ENCODE measurements around the gene C5orf15. TPM values are rescaled to one million over a fixed set of nuclear protein-coding genes. Genes with fewer than 3 reads are reported as not detected.

Gene C5orf15
- polyA plus RNA-seq, 1 of the 3 experiments (the other 2 are of a cell fraction): 81.0 TPM

DNA sequence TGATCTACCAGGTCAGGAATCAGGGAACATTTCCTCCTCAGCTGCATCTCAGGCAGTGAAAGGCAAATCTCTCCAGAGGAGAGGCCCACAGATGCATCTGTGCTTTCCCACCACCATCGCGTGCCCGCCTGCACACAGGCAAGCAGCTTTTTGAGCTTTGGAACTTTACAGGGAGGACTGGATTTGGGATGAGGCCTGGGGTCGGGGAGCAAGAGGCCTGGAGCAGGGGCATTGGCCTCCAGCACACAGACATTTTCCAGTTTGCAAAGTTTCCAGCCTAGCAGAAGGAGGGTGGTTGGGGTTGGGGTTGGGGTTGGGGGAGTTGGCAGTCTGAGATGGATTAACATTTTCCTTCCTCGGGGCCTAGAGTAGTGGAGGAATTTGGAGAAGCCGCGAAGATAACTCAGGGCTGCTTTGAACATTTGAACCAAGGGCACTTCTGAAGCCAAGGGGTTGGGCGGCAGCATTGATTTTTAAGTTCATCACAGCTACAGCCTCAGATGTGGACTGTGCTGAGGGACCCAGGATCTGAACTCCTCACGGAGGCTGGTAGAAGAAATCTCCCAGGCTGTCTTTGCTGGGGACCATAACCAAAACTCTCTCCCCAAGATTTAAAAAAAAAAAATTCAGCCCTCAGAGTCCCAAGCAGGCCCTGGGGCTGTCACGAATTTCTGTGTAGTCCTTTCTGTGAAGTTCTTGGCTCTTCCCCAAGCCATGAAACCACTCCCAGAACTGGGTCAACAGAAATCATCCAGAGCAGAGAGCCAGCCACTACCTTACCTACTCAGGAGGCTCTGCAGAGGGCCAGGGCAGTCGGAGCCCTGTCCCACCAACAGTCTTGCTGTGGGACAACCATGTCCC lies 25.6 kb downstream of the C5orf15 start:
- no peak for TF ChIP-seq RFX5 (IDR thresholded peaks at IDR 0.05; ENCODE audit: low read length)
- no peak for TF ChIP-seq FOXM1 (IDR thresholded peaks at IDR 0.05; ENCODE audit: low read depth)
- no peak for TF ChIP-seq FOSL2 (IDR thresholded peaks at IDR 0.05; ENCODE audit: borderline replicate concordance, low read depth)
- TF ChIP-seq ZBTB33 (IDR thresholded peaks at IDR 0.05; ENCODE audit: borderline replicate concordance, low read depth): no peak
- no peak for TF ChIP-seq YY1 (IDR thresholded peaks at IDR 0.05; ENCODE audit: low read depth)
- no peak for TF ChIP-seq TEAD4 (IDR thresholded peaks at IDR 0.05; ENCODE audit: borderline replicate concordance, insufficient read depth)
- TF ChIP-seq NRF1 (IDR thresholded peaks at IDR 0.05; ENCODE audit: low read depth, low read length): no peak
- no peak for TF ChIP-seq FOXJ3 (CRISPR knock-in tag; IDR thresholded peaks at IDR 0.05)
- 83% methylated on average over 10 of the region's 11 CpGs for WGBS (ENCODE audit: low lambda C conversion rate)
- Histone ChIP-seq H3K9ac (no peak overlapping the region), H3K27me3 (ENCODE audit: insufficient read depth) (no peaks in the 10 kb centered on the region), H3K9me2 (no peaks in the 10 kb centered on the region), H3K9me3 (no peaks in the 10 kb centered on the region), H3K4me1 (ENCODE audit: control insufficient read depth in 1 of 2, insufficient read depth in 2 of 2, low read depth in 1 of 2, low read length in 1 of 2) (no peaks in the 10 kb centered on the region), H3F3A (replicated peaks; ENCODE audit: insufficient read depth) (no peaks in the 10 kb centered on the region), H3K79me2 (ENCODE audit: insufficient read depth) (no peaks in the 10 kb centered on the region), H3K36me3 (replicated peaks in 1 of 2; ENCODE audit: control insufficient read depth in 1 of 2, insufficient read depth in 2 of 2, low read length in 1 of 2) (no peaks in the 10 kb centered on the region), H3K4me3 (ENCODE audit: low read depth in 2 of 2, low read length in 1 of 2) (no peak overlapping the region), H3K4me2 (no peak overlapping the region), H4K20me1 (ENCODE audit: insufficient read depth) (no peaks in the 10 kb centered on the region), H3K27ac (ENCODE audit: low read depth in 2 of 2, low read length in 1 of 2) (no peak overlapping the region), H2AFZ (ENCODE audit: low read depth) (no peak overlapping the region)
- ChIA-PET CTCF (interaction anchor here (1.2 to 5.6 kb wide), 7 partner anchors 10 to 830 kb away, joined by 3 to 67 read pairs (median 12); no protein-coding TSS in a partner anchor), POLR2A (no interaction called here)
- no peak for DNase-seq

GRCh38 chr5:133941456-133942196 lies 26.8 kb downstream of the C5orf15 start:
- Histone ChIP-seq H3K4me1 (ENCODE audit: control insufficient read depth in 1 of 2, insufficient read depth in 2 of 2, low read depth in 1 of 2, low read length in 1 of 2) (no peaks in the 10 kb centered on the region), H2AFZ (ENCODE audit: low read depth) (no peak overlapping the region), H3K9me3 (no peaks in the 10 kb centered on the region), H3K79me2 (ENCODE audit: insufficient read depth) (no peaks in the 10 kb centered on the region), H3K36me3 (replicated peaks in 1 of 2; ENCODE audit: control insufficient read depth in 1 of 2, insufficient read depth in 2 of 2, low read length in 1 of 2) (no peaks in the 10 kb centered on the region), H3K9me2 (no peaks in the 10 kb centered on the region), H3K27ac (ENCODE audit: low read depth in 2 of 2, low read length in 1 of 2) (no peak overlapping the region), H3F3A (replicated peaks; ENCODE audit: insufficient read depth) (no peaks in the 10 kb centered on the region), H3K27me3 (ENCODE audit: insufficient read depth) (no peaks in the 10 kb centered on the region), H3K4me3 (ENCODE audit: low read depth in 2 of 2, low read length in 1 of 2) (no peak overlapping the region), H3K4me2 (no peak overlapping the region), H3K9ac (no peak overlapping the region), H4K20me1 (ENCODE audit: insufficient read depth) (no peaks in the 10 kb centered on the region)
- ChIA-PET CTCF (interaction anchor here (5.6 kb wide), 1 partner anchor 519 kb away, joined by 67 read pairs; no protein-coding TSS in a partner anchor), POLR2A (no interaction called here)
- 71% methylated on average over 8 of the region's 8 CpGs for WGBS (ENCODE audit: low lambda C conversion rate)
- DNase-seq: no peak
- no peak for TF ChIP-seq TAF1 (IDR thresholded peaks at IDR 0.05; ENCODE audit: borderline replicate concordance, low read depth, low read length)
- TF ChIP-seq RCOR1 (IDR thresholded peaks at IDR 0.05; ENCODE audit: low read length): no peak
- no peak for TF ChIP-seq ELF1 (IDR thresholded peaks at IDR 0.05)
- TF ChIP-seq POLR2AphosphoS5 (IDR thresholded peaks at IDR 0.05; ENCODE audit: low read depth, low read length): no peak
- TF ChIP-seq JUND (IDR thresholded peaks at IDR 0.05): no peak
- TF ChIP-seq SIN3A (IDR thresholded peaks at IDR 0.05; ENCODE audit: borderline replicate concordance, low read depth, low read length): no peak
- TF ChIP-seq FOXJ3 (CRISPR knock-in tag; IDR thresholded peaks at IDR 0.05): no peak
- no peak for TF ChIP-seq MEF2A (IDR thresholded peaks at IDR 0.05; ENCODE audit: borderline replicate concordance, low read depth)
- TF ChIP-seq FOXM1 (IDR thresholded peaks at IDR 0.05; ENCODE audit: low read depth): no peak
- TF ChIP-seq NRF1 (IDR thresholded peaks at IDR 0.05; ENCODE audit: low read depth, low read length): no peak

Measured in SK-N-SH (cell line).